Fibroblast of lung (primary cell): Measurements from ENCODE around the gene S100P. TPM values are rescaled to one million over a fixed set of nuclear protein-coding genes. Genes with fewer than 3 reads are reported as not detected.

Experiments
- DNase-seq, 2 donors: peaks; one replicate each; pipeline versions ENCODE4 v3.0.0 to v3.0.0-alpha.2; 2010; ENCODE audit warnings: low read depth in 2 of 2
- H2AFZ ChIP-seq: 2 replicates; pipeline ENCODE4 v1.5.1; 2012; ENCODE audit warnings: low read length, control low read depth, inconsistent platforms
- H3K27ac ChIP-seq: 2 replicates; pipeline ENCODE4 v1.5.1; 2011; ENCODE audit warnings: low read length, control low read depth; ENCODE audit not compliant: insufficient read depth
- H3K27me3 ChIP-seq: 2 replicates; pipeline ENCODE4 v1.5.1; 2011; ENCODE audit warnings: mild to moderate bottlenecking, low read length; ENCODE audit not compliant: control insufficient read depth, insufficient read depth
- H3K36me3 ChIP-seq: 2 replicates; pipeline ENCODE4 v1.5.1; 2011; ENCODE audit warnings: low read length; ENCODE audit not compliant: control insufficient read depth, insufficient read depth
- H3K4me1 ChIP-seq: 2 replicates; pipeline ENCODE4 v1.5.1; 2011; ENCODE audit warnings: low read length; ENCODE audit not compliant: control insufficient read depth, insufficient read depth; ENCODE audit errors: extremely low read depth
- H3K4me2 ChIP-seq: 2 replicates; pipeline ENCODE4 v1.5.1; 2011; ENCODE audit warnings: low read length, control low read depth; ENCODE audit not compliant: insufficient read depth; ENCODE audit errors: extremely low read depth
- H3K4me3 ChIP-seq, 4 experiments: fragments of 200-600 bp in 1 of 4; sonication (generic) in 1 of 4; replicated peaks in 1 of 4; 2 replicates each; pipeline ENCODE4 v1.5.1; 2011 to 2016; ENCODE audit warnings: low read length in 4 of 4, low read depth in 3 of 4, mild to moderate bottlenecking in 3 of 4, control low read depth in 2 of 4, inconsistent platforms in 1 of 4, mixed read lengths in 1 of 4; ENCODE audit not compliant: insufficient read depth in 1 of 4; ENCODE audit errors: control extremely low read depth in 1 of 4
- H3K79me2 ChIP-seq: 2 replicates; pipeline ENCODE4 v1.5.1; 2012; ENCODE audit warnings: mild to moderate bottlenecking, low read length, inconsistent platforms; ENCODE audit not compliant: control insufficient read depth, insufficient read depth
- H3K9ac ChIP-seq: 2 replicates; pipeline ENCODE4 v1.5.1; 2011; ENCODE audit warnings: mild to moderate bottlenecking, low read length, control low read depth; ENCODE audit not compliant: insufficient read depth
- H3K9me3 ChIP-seq: 2 replicates; pipeline ENCODE4 v1.5.1; 2012; ENCODE audit warnings: low read depth, low read length; ENCODE audit not compliant: control insufficient read depth, insufficient read depth
- H4K20me1 ChIP-seq: 2 replicates; pipeline ENCODE4 v1.5.1; 2011; ENCODE audit warnings: low read length; ENCODE audit not compliant: control insufficient read depth, insufficient read depth; ENCODE audit errors: extremely low read depth
- CTCF ChIP-seq, 2 donors: IDR thresholded peaks in 1 of 2; conservative IDR thresholded peaks in 1 of 2; 1 replicate in 1 of 2; 2 replicates in 1 of 2; pipeline ENCODE4 v1.5.1; 2011 to 2012; ENCODE audit warnings: low read length in 2 of 2, control low read depth in 1 of 2, inconsistent platforms in 1 of 2, low read depth in 1 of 2, mild to moderate bottlenecking in 1 of 2
- EZH2 ChIP-seq: IDR thresholded peaks from 2 replicates; pipeline ENCODE4 v1.5.1; 2012; ENCODE audit warnings: low read length, control low read depth, mild to moderate bottlenecking; ENCODE audit errors: missing control alignments
- polyA minus RNA-seq: library from RNA; depleted of rRNA, polyadenylated mRNA; stranded (reverse); fragments of >200 nt; gene quantifications from 2 replicates; pipeline ENCODE4 v1.2.3, GENCODE V29; 2011; ENCODE audit warnings: low replicate concordance
- polyA plus RNA-seq, 2 donors: library from polyadenylated mRNA; depleted of rRNA in 1 of 2; stranded (reverse) in 1 of 2; unstranded in 1 of 2; fragments of >200 nt; gene quantifications; 2 replicates each; pipeline ENCODE4 v1.2.1, GENCODE V29; 2011 to 2012; ENCODE audit warnings: missing spikeins in 1 of 2
- total RNA-seq: library from RNA; depleted of rRNA; stranded (reverse); fragments of >200 nt; gene quantifications from 2 replicates; pipeline ENCODE4 v1.2.1, GENCODE V29; 2014

S100P gene
- total RNA-seq (not detected in 2 replicates), polyA plus RNA-seq (not detected in 2 replicates), polyA minus RNA-seq (not detected in 2 replicates)
- polyA plus RNA-seq (2012), result not detected in 2 replicates

- H3K79me2 ChIP-seq, result no peaks in the 10 kb centered on the region
- H3K27me3 ChIP-seq, result no peaks in the 10 kb centered on the region
- no peak within 1 kb of the TSS for H3K4me2 ChIP-seq
- H3K9me3 ChIP-seq, result no peaks in the 10 kb centered on the region
- no peaks in the 10 kb centered on the region for H4K20me1 ChIP-seq
- no peak within 1 kb of the TSS for H2AFZ ChIP-seq
- peaks cover 11% of the 10 kb centered on the region for H3K4me1 ChIP-seq
- no peak within 1 kb of the TSS for H3K9ac ChIP-seq
- no peaks in the 10 kb centered on the region for H3K36me3 ChIP-seq
- no peak within 1 kb of the TSS for H3K4me3 ChIP-seq
- TF ChIP-seq CTCF (conservative IDR thresholded peaks at IDR 0.05 in 1 of 2, IDR thresholded peaks at IDR 0.05 in 1 of 2; ENCODE audit: low read depth in 1 of 2, low read length in 2 of 2) (no peak), EZH2 (no peak)
- DNase-seq, result no peak
- no peak within 1 kb of the TSS for H3K27ac ChIP-seq
Observed at GRCh38 chr4:6693231-6694176, at the start of gene S100P. Gene S100P (plus strand): TSS chr4:6693878. CDS start chr4:6693933, 55 bp downstream.

GRCh38 chr4:6644792-6645530 is 48.7 kb upstream of the S100P start:
- H3K27me3 ChIP-seq, result no peaks in the 10 kb centered on the region
- no peak overlapping the region for H3K27ac ChIP-seq
- peaks cover 7% of the 10 kb centered on the region for H3K4me1 ChIP-seq
- DNase-seq, result no peak
- peaks cover 1% of the 10 kb centered on the region for H3K36me3 ChIP-seq
- no peaks in the 10 kb centered on the region for H3K9me3 ChIP-seq
- no peaks in the 10 kb centered on the region for H4K20me1 ChIP-seq
- H3K79me2 ChIP-seq, result peaks cover 26% of the 10 kb centered on the region
- no peak overlapping the region for H3K4me3 ChIP-seq
- H2AFZ ChIP-seq, result no peak overlapping the region
- TF ChIP-seq EZH2 (no peak), CTCF (conservative IDR thresholded peaks at IDR 0.05 in 1 of 2, IDR thresholded peaks at IDR 0.05 in 1 of 2; ENCODE audit: low read depth in 1 of 2, low read length in 2 of 2) (no peak)
- H3K9ac ChIP-seq, result no peak overlapping the region
- H3K4me2 ChIP-seq, result no peak overlapping the region

- DNase-seq, result no peak
- H3K79me2 ChIP-seq, result peaks cover 15% of the 10 kb centered on the region
- no peak overlapping the region for H3K9ac ChIP-seq
- H3K9me3 ChIP-seq, result no peaks in the 10 kb centered on the region
- H3K4me3 ChIP-seq, result no peak overlapping the region
- no peaks in the 10 kb centered on the region for H3K27me3 ChIP-seq
- H3K4me1 ChIP-seq, result peaks cover 3% of the 10 kb centered on the region
- no peak for TF ChIP-seq EZH2
- no peak for TF ChIP-seq CTCF (conservative IDR thresholded peaks at IDR 0.05 in 1 of 2, IDR thresholded peaks at IDR 0.05 in 1 of 2; ENCODE audit: low read depth in 1 of 2, low read length in 2 of 2)
- no peak overlapping the region for H3K27ac ChIP-seq
- no peaks in the 10 kb centered on the region for H4K20me1 ChIP-seq
- peaks cover 1% of the 10 kb centered on the region for H3K36me3 ChIP-seq
- no peak overlapping the region for H2AFZ ChIP-seq
- no peak overlapping the region for H3K4me2 ChIP-seq
Observed at GRCh38 chr4:6647169-6647568, 46.5 kb upstream of the S100P start.
